ENCODE data around the gene RMND1.

RMND1 gene

GRCh38 chr6:151451950-151452749 lies at the start of gene RMND1:
Gene RMND1, minus strand, starts transcription at chr6:151452126. Its CDS starts 6,315 bp downstream, at chr6:151445811.
- peak; percentile 100 for DNase-seq (ENCODE audit: low read depth, low spot score)

- no peak for DNase-seq (ENCODE audit: low read depth, low spot score)
Measured at GRCh38 chr6:151499551-151499950, 47.6 kb upstream of the RMND1 start.

- DNase-seq (ENCODE audit: low read depth, low spot score) = no peak
Measured at GRCh38 chr6:151498327-151498726, 46.4 kb upstream of the RMND1 start.

- DNase-seq (ENCODE audit: low read depth, low spot score) = no peak
Measured at GRCh38 chr6:151497905-151498304, 46.0 kb upstream of the RMND1 start.

- no peak for DNase-seq (ENCODE audit: low read depth, low spot score)
Measured at GRCh38 chr6:151495380-151495779, 43.5 kb upstream of the RMND1 start.

GRCh38 chr6:151494936-151495320 lies 43.0 kb upstream of the RMND1 start:
- no peak for DNase-seq (ENCODE audit: low read depth, low spot score)

- DNase-seq (ENCODE audit: low read depth, low spot score) = peak; percentile 43
Measured at GRCh38 chr6:151494235-151494935, 42.5 kb upstream of the RMND1 start.

GRCh38 chr6:151493804-151494234 lies 41.9 kb upstream of the RMND1 start, which contains the start of gene CCDC170:
Gene CCDC170, plus strand, starts transcription at chr6:151494017. Its CDS starts 112 bp downstream, at chr6:151494129.
- DNase-seq (ENCODE audit: low read depth, low spot score) = peak; percentile 64

- no peak for DNase-seq (ENCODE audit: low read depth, low spot score)
Measured at GRCh38 chr6:151493161-151493803, 41.4 kb upstream of the RMND1 start.

GRCh38 chr6:151490996-151491395 lies 39.1 kb upstream of the RMND1 start:
- no peak for DNase-seq (ENCODE audit: low read depth, low spot score)

- no peak for DNase-seq (ENCODE audit: low read depth, low spot score)
Measured at GRCh38 chr6:151488226-151488625, 36.3 kb upstream of the RMND1 start.

- DNase-seq (ENCODE audit: low read depth, low spot score) = no peak
Measured at GRCh38 chr6:151483994-151484393, 32.1 kb upstream of the RMND1 start.

- DNase-seq (ENCODE audit: low read depth, low spot score) = no peak
Measured at GRCh38 chr6:151482290-151482689, 30.4 kb upstream of the RMND1 start.

- DNase-seq (ENCODE audit: low read depth, low spot score) = no peak
Measured at GRCh38 chr6:151481786-151482185, 29.9 kb upstream of the RMND1 start.

GRCh38 chr6:151478670-151479069 lies 26.7 kb upstream of the RMND1 start:
- no peak for DNase-seq (ENCODE audit: low read depth, low spot score)

GRCh38 chr6:151477726-151478125 lies 25.8 kb upstream of the RMND1 start:
- DNase-seq (ENCODE audit: low read depth, low spot score) = no peak

GRCh38 chr6:151475653-151476523 lies 24.0 kb upstream of the RMND1 start:
- peak; percentile 72 for DNase-seq (ENCODE audit: low read depth, low spot score)

GRCh38 chr6:151464702-151465101 lies 12.8 kb upstream of the RMND1 start:
- no peak for DNase-seq (ENCODE audit: low read depth, low spot score)

- DNase-seq (ENCODE audit: low read depth, low spot score) = no peak
Measured at GRCh38 chr6:151461673-151462072, 9.7 kb upstream of the RMND1 start.

GRCh38 chr6:151455751-151456398 lies 3.9 kb upstream of the RMND1 start:
- DNase-seq (ENCODE audit: low read depth, low spot score) = peak; percentile 64
